ENCODE data around the gene NLRP12. TPM values are rescaled to one million over a fixed set of nuclear protein-coding genes. Genes with fewer than 3 reads are reported as not detected.

NLRP12 gene
- total RNA-seq, 1 donor from 2014 or later, result 6.8 TPM

DNA sequence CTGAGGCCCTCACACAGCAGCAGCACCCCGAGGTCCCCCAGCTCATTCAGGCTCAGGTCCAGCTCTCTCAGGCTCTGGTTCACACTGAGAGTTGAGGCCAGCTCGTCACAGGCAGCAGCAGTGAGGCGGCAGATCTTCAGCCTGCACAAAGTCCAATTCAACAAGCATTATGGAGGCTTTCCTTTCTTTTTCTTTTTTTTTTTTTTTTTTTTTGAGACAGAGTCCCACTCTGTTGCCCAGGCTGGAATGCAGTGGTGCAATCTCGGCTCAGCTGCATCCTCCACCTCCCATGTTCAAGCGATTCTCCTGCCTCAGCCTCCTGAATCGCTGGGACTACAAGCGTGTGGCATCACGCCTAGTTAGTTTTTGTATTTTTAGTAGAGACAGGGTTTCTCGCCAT is 22.9 kb downstream of the NLRP12 start:
- Histone ChIP-seq H3K4me3 (no peak overlapping the region), H3K9me3 (no peaks in the 10 kb centered on the region), H3K27me3 (ENCODE audit: low read depth) (no peaks in the 10 kb centered on the region), H3K27ac (no peak overlapping the region), H3K4me1 (no peaks in the 10 kb centered on the region), H3K36me3 (no peaks in the 10 kb centered on the region)
- ATAC-seq (no peak), DNase-seq (no peak)
- TF ChIP-seq CTCF (IDR thresholded peaks at IDR 0.05), result no peak
- intact Hi-C loops (cut with DNase I), result no loop called here

DNA sequence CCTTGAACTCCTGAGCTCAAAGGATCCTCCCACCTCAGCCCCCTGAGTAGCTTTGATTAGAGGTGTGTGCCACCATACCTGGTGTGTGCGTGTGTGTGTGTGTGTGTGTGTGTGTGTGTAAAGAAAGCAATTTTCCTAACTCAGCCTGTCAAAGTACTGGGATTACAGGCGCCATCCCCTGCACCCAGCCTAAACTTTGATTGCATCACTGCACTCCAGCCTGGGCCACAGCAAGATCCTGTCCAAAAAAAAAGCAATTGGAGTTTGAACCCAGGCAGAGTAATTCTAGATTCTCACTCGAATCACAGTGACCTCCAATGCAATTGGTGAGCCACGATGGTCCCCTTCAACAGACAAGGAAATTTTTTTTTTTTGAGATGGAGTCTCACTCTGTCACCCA is 29.1 kb downstream of the NLRP12 start:
- H3K36me3 ChIP-seq, result no peaks in the 10 kb centered on the region
- H3K9me3 ChIP-seq, result no peaks in the 10 kb centered on the region
- intact Hi-C loops (cut with DNase I), result no loop called here
- no peak overlapping the region for H3K4me3 ChIP-seq
- H3K27me3 ChIP-seq (ENCODE audit: low read depth), result no peaks in the 10 kb centered on the region
- TF ChIP-seq CTCF (IDR thresholded peaks at IDR 0.05), result no peak
- ATAC-seq (no peak), DNase-seq (no peak)
- H3K27ac ChIP-seq, result no peak overlapping the region
- no peaks in the 10 kb centered on the region for H3K4me1 ChIP-seq

DNA sequence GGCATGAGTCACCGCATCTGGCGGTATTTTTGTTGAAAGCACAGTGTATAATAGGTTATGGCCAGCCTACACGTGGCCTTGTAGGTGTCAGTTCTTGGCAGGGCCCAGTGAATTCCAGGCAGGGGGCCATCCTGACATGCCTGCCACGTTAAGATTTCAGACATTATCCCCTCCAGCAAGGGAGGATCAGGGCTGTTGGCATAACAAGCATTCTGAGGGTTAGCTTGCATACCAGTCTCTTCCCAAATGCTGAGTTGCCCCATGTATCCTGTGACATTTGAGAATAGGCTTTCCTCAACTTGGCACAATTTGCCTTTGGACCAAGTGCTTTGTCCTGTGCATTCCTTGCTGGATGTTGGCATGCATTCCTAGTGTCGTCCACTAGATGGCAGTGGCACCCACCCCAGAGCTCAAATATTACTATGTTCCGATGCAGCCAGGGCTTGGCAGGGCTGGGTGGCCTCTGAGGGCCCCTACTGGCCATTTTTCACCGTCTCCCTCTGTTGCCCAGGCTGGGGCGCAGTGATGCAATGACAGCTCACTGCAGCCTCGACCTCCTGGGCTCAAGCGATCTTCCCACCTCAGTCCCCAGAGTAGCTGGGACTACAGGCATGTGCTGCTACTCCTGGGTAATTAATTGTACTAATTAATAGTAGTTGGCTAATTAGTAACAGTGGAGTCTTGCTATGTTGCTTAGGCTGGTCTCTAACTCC is 31.2 kb downstream of the NLRP12 start:
- no peaks in the 10 kb centered on the region for H3K36me3 ChIP-seq
- H3K27me3 ChIP-seq (ENCODE audit: low read depth), result no peaks in the 10 kb centered on the region
- intact Hi-C loops (cut with DNase I), result no loop called here
- no peaks in the 10 kb centered on the region for H3K9me3 ChIP-seq
- no peaks in the 10 kb centered on the region for H3K4me1 ChIP-seq
- peak; percentile 99 for TF ChIP-seq CTCF (IDR thresholded peaks at IDR 0.05)
- DNase-seq (peak; percentile 88), ATAC-seq (peak; percentile 99)
- H3K27ac ChIP-seq, result no peak overlapping the region
- H3K4me3 ChIP-seq, result no peak overlapping the region

DNA sequence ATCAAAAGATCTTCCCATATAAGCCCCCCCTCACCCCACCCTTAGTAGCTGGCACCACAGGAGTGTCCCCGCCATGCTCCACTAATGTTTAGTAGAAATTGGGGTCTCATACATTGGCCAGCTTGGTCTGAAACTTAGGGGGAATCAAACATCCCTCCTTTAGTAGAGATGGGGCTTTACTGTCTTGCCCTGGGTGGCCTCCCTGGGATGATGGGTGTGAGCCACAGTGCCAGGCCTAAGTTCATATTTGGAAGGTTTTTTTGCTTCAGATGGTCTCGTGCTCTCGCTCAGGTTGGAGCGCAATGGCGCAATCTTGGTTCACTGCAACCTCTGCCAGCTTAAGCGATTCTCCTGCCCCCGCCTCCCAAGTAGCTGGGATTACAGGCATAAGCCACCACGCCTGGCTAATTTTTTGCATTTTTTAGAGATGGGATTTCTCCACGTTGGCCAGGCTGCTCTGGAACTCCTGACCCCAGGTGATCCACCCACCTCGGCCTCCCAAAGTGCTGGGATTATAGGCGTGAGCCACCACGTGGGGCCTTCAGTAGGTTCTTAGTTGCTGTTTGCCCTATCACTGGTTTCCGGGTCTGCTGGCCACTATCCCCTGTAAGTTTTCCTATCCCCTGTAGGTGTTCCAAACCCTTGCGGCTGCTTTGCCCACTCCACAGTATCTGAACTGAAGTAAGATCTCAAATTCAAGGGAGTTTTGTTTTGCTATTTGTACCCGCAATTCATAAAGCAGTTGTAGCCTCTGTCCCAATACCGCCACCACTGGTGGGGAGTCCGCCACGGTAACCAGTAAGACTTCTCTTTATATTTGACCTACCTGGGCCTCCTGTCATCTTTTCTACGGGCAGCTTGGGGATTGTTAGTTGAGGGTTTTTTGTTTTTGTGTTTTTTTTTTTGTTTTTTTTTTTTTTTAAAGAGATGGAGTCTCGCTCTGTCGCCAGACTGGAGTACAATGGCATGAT is 34.1 kb downstream of the NLRP12 start:
- no peak for TF ChIP-seq CTCF (IDR thresholded peaks at IDR 0.05)
- ATAC-seq (no peak), DNase-seq (no peak)
- Histone ChIP-seq H3K36me3 (no peaks in the 10 kb centered on the region), H3K27me3 (ENCODE audit: low read depth) (peaks cover 3% of the 10 kb centered on the region), H3K4me3 (no peak overlapping the region), H3K9me3 (no peaks in the 10 kb centered on the region), H3K4me1 (no peaks in the 10 kb centered on the region), H3K27ac (no peak overlapping the region)
- intact Hi-C loops (cut with DNase I), result no loop called here

- Histone ChIP-seq H3K4me3 (no peak overlapping the region), H3K36me3 (no peaks in the 10 kb centered on the region), H3K9me3 (no peaks in the 10 kb centered on the region), H3K27ac (no peak overlapping the region), H3K27me3 (ENCODE audit: low read depth) (peaks cover 3% of the 10 kb centered on the region), H3K4me1 (no peaks in the 10 kb centered on the region)
- no peak for TF ChIP-seq CTCF (IDR thresholded peaks at IDR 0.05)
- intact Hi-C loops (cut with DNase I), result no loop called here
- no peak for ATAC-seq
- no peak for DNase-seq
Measured at GRCh38 chr19:53787266-53787665, 36.8 kb downstream of the NLRP12 start.

All from lower lobe of right lung (tissue), 2 donors.